HCEC 1CT (cell line): ENCODE results near the gene SLC9A9.
A peak's percentile ranks its signal among the peaks of the same experiment; 100 is the strongest.
"Not testable (repeated sequence)": the region's sequence is repeated elsewhere in the genome, so short reads cannot be mapped to it uniquely, and the experiment has no call there.

Source experiments
- DNase-seq: peaks from one replicate; pipeline ENCODE4 v3.0.0-alpha.2; 2017

SLC9A9 gene

GRCh38 chr3:143808030-143808429 lies 40.2 kb downstream of the SLC9A9 start:
- DNase-seq: peak; percentile 37

GRCh38 chr3:143806038-143806437 lies 42.2 kb downstream of the SLC9A9 start:
- DNase-seq: no peak

DNA sequence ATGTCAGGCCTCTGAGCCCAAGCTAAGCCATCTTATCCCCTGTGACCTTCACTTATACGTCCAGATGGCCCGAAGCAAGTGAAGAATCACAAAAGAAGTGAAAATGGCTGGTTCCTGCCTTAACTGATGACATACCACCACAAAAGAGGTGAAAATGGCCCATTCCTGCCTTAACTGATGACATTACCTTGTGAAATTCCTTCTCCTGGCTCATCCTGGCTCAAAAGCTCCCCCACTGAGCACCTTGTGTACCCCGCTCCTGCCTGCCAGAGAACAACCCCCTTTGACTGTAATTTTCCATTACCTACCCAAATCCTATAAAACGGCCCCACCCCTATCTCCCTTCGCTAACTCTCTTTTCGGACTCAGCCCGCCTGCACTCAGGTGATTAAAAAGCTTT lies 42.8 kb downstream of the SLC9A9 start:
- not testable (repeated sequence) for DNase-seq

DNA sequence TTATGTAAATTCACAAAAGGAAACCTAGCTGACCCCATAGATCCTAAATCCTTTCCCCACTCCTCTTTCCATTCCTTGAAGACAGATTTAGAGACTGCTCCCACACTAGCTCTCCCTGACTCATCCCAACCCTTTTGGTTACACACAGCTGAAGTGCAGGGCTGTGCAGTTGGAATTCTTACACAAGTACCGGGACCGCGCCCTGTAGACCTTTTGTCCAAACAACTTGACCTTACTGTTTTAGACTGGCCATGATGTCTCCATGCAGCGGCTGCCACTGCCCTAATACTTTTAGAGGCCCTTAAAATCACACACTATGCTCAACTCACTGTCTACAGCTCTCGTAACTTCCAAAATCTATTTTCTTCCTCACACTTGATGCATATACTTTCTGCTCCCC lies 47.2 kb downstream of the SLC9A9 start:
- peak; percentile 70 for DNase-seq

DNA sequence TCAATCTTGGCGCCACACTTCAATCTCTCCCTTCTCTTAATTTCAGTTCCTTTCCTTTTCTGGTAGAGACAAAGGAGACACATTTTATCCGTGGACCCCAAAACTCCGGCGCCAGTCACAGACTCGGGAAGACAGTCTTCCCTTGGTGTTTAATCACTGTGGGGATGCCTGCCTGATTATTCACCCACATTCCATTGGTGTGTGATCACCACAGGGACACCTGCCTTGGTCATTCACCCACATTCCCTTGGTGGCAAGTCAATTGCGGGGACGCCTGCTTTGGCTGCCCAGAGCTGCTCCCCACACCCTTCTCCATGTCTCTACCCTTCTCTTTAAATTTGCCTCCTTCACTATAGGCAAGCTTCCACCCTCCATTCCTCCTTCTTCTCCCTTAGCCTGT lies 50.1 kb downstream of the SLC9A9 start:
- not testable (repeated sequence) for DNase-seq

GRCh38 chr3:143795874-143796273 lies 52.4 kb downstream of the SLC9A9 start:
- no peak for DNase-seq

DNA sequence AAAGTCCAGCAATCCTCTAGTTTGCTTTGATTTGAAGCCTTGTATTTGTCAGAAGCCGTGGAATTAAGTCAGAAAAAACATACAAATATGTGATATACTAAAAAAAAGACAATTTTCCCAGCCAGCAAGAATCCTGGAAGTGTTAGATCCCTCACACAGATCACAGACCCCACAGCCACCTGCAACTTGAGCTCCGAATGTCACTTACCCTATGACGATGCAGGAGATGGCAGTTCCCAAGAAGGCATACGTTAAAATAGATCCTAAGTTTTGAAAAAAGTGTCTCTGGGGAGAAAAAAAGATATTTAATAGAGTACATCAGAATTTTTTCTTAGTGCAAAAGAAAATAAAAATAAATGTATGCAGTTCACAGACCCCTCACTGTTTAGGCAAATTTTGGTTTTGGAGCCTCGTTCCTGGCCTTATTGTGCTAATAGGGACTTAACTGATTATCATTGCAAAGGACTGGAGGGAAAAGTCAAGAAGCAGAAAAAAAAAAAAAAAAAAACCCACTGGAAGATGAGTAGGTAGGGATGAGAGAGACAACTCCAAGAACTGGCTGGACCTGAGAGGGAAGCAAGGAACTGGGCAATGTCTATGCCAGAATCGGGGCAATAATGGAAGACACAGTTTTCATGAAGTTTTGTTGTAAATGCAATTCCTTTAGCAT lies 53.3 kb downstream of the SLC9A9 start:
- DNase-seq: no peak

GRCh38 chr3:143793971-143794370 lies 54.3 kb downstream of the SLC9A9 start:
- no peak for DNase-seq

- no peak for DNase-seq
Measured at GRCh38 chr3:143791386-143791785, 56.9 kb downstream of the SLC9A9 start.

DNA sequence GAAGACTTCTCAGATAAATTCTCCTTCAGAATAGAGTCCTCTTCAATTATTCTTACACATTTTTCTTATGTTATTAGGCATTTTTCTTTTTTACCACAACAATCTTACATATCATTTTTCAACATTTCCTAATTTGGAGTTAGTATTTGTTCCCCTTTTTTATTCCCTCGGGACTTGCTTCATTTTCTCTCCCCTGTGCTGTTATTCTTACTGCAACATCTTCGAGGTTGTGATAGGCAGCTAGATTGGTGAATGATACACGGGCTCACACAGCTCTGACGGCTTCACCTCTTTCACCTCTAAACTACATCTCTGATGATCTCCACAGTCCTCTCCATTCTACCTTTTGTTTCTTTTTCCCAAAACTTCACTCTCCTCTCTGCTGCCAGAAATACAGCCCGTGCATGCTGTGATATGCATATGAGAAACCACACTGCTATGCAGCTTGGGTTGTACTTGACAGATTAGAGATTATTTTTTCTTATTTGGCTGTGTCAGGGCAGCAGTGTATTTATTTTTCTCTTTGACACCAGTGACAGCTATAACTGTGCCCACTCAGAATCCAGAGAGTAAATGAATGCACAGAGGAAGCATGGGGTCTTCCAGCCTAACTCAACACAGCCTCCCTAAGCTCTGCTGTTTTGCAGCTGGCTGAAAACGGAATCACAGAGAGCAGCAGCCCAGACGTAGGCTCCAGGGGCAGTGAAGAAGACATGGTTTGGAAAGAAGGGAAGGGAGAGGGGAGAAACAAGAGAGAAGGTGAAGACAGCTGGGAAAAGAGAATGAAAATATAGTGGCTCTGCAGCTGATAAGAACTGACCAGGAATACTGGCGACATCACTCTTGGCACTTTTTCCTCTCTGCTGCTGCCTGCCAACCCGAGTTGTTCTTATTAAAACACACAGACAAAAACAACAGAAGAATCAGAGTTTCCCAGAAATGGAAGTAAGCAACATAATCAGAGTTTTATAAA lies 61.8 kb downstream of the SLC9A9 start:
- DNase-seq: no peak

DNA sequence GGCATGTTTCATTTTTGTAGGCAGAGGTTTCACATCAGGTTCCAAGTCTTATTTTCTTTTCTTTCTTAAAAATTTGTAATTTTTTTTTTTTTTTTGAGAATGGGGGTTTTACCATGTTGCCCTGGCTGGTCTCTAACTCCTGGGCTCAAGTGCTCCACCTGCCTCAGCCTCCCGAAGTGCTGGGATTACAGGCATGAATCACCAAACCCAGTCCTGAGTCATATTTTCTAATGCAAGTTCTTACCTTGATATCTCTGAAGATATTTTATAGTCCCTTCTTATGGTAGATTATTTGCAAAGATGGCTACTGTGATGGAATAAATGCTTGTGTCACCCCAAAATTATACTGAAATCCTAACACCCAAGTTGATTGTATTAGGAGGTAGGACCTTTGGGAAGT lies 63.8 kb downstream of the SLC9A9 start:
- DNase-seq: no peak

DNA sequence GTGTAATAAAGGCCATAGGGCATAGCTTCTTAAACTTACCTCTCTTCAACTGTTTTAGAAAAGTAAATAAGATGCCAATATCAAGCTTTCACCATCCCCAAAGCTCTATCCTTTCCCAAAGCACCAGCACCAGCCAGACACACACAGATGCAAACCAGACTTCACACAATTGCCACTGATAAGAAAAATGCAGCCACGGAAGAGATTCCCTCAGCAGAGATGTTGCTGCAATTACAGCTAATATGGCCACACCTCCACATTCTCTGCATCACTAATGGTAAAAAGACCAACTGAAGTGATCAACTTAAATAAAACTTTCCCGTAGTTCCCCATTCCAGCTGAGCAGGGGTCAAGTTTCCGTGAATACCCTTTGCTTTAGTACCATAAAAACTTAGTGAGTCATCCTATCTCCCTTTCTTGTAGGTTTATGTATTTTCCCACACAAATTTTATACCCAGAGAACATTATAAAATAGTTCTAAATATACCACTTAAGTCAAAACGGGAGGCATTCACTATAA lies 64.4 kb downstream of the SLC9A9 start:
- no peak for DNase-seq

DNA sequence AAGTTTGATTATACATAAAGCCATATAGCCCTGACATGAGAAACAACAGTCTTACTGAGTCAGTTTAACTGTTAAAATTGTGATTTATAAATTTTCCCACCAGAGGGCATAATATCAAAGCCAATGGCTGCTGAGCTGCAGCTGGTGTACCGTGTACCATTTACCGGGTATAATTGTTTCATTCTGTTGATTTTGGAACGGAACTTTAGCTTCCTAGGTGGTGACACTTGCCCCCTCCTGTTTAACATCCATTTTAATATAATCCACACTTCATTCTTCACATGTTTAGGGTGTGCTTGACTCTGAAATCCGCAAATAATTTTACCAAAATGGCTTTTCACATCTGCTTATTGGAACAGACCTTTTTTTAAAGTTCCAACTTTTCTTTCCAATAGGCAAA lies 72.8 kb downstream of the SLC9A9 start:
- DNase-seq: peak; percentile 50

GRCh38 chr3:143771939-143772338 lies 76.3 kb downstream of the SLC9A9 start:
- no peak for DNase-seq

DNA sequence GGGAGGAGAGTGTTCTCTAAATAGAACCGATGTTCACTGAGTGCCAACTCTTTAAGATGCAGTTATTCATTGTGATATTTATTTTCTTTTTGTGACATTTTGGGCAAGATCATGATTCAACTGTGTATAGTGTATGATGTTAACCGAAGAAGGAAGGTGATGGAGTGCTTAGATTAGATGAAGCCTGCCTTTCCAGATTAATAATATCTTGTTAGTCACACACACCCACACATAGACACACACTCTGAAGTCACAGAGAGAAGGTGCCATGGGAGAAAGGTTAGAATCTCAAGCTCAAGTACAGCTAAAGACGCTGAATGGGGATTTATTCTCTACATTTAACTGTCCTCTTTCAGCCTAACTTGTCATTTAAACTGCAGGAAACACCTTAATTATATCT lies 77.0 kb downstream of the SLC9A9 start:
- DNase-seq: no peak

- no peak for DNase-seq
Measured at GRCh38 chr3:143770391-143770790, 77.9 kb downstream of the SLC9A9 start.

DNA sequence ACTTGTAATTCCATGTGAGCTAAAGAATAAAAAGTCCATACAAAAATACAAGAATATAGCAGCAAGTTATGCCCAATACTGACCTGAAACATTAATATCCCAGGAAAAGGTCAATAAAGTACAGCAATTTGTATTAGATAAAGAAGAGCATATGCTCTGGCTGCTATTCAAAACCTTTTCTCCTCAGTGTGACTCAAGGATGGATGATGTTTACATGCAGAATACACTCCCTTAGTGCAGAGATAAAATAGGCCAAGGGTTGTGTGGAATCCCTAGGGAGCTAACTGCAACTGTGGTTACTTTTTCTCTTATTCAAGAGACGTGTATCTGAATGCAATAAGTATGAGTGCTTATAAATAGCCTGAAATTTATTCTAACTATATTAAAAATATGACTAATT lies 78.7 kb downstream of the SLC9A9 start:
- peak; percentile 74 for DNase-seq

DNA sequence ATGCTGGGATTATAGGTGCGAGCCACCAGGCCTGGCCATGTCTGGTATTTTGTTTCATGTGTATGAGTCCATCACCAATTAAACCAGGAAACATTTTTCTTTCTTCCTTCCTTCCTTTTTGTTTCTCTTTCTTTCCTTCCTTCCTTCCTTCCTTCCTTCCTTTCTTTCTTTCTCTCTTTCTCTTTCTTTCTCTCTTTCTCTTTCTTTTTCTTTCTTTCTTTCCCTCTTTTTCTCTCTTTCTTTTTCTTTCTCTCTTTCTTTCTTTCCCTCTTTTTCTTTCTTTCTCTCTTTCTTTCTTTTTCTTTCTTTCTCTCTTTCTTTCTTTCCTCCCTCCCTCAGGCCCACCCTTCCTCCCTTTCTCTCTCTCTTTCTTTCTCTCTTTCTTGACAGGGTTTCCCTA lies 83.4 kb downstream of the SLC9A9 start:
- no peak for DNase-seq

DNA sequence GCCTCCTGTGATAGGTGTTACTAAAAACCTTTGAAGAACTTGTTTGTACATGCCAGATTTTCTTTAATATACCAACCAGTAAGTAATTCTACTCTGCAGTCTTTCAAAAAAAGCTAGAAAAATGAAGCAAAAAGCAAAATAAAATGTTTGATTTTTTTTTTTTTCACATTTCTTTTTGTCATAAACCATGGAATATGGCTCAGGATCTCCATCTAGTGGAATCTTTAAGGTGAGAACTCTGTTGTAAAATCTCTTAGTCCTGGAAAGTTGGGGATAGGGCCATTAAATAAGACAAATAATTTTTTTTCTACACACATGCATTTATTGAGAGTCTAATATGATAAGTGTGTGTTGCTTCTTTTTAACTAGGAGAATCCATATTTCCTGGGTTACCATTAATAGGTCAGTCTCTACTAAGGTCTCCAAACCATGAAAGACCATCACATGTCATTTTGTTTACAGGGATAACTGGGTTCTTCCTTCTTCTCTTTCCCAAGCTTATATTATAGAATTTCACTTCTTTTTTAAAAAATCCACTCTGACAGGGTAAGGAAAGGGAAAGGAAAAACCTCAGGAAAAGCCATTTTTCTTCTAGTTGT lies 84.6 kb downstream of the SLC9A9 start:
- peak; percentile 28 for DNase-seq

DNA sequence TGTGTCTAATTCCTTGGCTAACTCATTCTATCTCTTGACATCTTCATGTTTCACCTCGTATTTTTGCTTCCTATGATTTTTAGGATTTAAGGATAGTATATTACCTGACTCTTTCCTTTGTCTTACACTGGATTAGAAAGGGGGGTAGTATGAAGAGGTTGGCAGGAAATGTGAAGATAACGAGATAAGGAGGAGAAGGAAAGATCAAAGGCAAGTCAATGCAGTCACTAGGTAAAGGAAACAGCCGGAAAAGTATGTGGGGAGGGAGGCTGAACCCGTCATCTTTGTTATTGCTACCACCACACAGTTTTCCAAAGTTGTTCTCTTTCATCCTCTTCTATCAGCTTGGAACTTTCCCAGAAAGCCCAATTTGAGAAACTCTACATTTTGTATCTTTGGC lies 90.6 kb downstream of the SLC9A9 start:
- no peak for DNase-seq

DNA sequence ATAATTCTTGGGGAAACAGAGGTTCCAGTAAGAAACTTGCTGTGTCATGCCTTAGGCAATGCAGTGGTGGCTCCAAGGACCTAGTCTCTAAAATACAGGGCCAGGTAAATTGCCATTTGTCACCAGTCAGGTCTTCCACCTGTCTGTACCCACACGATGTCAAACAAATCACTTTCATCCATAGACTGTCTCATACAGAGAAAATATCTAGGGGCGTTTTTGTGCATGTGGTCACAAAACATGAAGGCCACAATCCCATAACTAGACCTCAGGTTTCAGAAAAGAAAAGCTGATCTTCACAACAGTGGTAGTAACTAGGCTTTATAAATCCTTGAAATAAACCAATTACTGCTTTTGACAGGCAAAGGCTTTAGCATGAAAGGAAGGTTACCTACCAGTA lies 92.3 kb downstream of the SLC9A9 start:
- DNase-seq: no peak

GRCh38 chr3:143754090-143754489 lies 94.2 kb downstream of the SLC9A9 start:
- no peak for DNase-seq

GRCh38 chr3:143753456-143753855 lies 94.8 kb downstream of the SLC9A9 start:
- no peak for DNase-seq

DNA sequence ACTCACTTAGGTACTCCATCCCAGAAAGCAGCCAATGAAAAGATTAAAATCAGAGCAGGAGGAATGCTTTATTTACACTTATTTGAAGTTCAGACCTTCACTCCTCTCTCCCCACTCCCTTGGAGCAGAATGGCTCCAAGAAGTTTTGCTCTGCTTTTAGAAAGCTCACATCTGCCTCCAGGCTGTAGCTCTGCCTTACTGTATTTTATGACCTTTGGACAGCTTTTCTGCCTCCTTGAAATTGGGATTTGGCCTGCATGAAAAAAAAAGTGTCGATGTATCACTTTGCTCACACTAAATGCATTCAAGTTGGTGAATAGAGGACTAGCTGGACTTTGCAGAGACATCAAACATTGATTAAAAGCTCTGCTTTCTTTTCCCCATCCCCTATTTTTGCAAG lies 95.3 kb downstream of the SLC9A9 start:
- DNase-seq: no peak
